ENCODE results near the gene NRXN3.
A peak's percentile ranks its signal among the peaks of the same experiment; 100 is the strongest.

Gene NRXN3

GRCh38 chr14:78721756-78722480, 551.7 kb downstream of the NRXN3 start:
- H3K4me3 ChIP-seq (ENCODE audit: low read length): no peak overlapping the region
- no peaks in the 10 kb centered on the region for H3K9me3 ChIP-seq (ENCODE audit: insufficient read depth, low read depth, low read length)
- no peaks in the 10 kb centered on the region for H3K36me3 ChIP-seq (ENCODE audit: insufficient read depth, low read length)
- no peaks in the 10 kb centered on the region for H3K27me3 ChIP-seq (ENCODE audit: insufficient read depth, low read length)
- no peak overlapping the region for H3K27ac ChIP-seq (ENCODE audit: low read depth, low read length)
- WGBS: 89% methylated on average over 6 of the region's 6 CpGs
- H3K9ac ChIP-seq (ENCODE audit: low read depth, low read length): no peak overlapping the region
- peaks cover 13% of the 10 kb centered on the region; the same call in 1 of the 2 replicates for H3K4me1 ChIP-seq (ENCODE audit: insufficient read depth, low read length)

- Histone ChIP-seq H3K4me1 (ENCODE audit: insufficient read depth, low read length) (peaks cover 13% of the 10 kb centered on the region; the same call in 1 of the 2 replicates), H3K9me3 (ENCODE audit: insufficient read depth, low read depth, low read length) (no peaks in the 10 kb centered on the region), H3K4me3 (ENCODE audit: low read length) (no peak overlapping the region), H3K27ac (ENCODE audit: low read depth, low read length) (peak overlapping the region; percentile 12; the same call in 1 of the 2 replicates), H3K27me3 (ENCODE audit: insufficient read depth, low read length) (no peaks in the 10 kb centered on the region), H3K36me3 (ENCODE audit: insufficient read depth, low read length) (no peaks in the 10 kb centered on the region), H3K9ac (ENCODE audit: low read depth, low read length) (no peak overlapping the region)
- WGBS: 37% methylated on average over 1 of the region's 1 CpG
Measured at GRCh38 chr14:78725086-78725485, 554.9 kb downstream of the NRXN3 start.

GRCh38 chr14:78737116-78737515, 566.9 kb downstream of the NRXN3 start:
- no peaks in the 10 kb centered on the region for H3K27me3 ChIP-seq (ENCODE audit: insufficient read depth, low read length)
- WGBS: 59% methylated on average over 2 of the region's 3 CpGs
- no peak overlapping the region for H3K27ac ChIP-seq (ENCODE audit: low read depth, low read length)
- peaks cover 4% of the 10 kb centered on the region for H3K4me1 ChIP-seq (ENCODE audit: insufficient read depth, low read length)
- H3K4me3 ChIP-seq (ENCODE audit: low read length): no peak overlapping the region
- no peaks in the 10 kb centered on the region for H3K36me3 ChIP-seq (ENCODE audit: insufficient read depth, low read length)
- no peak overlapping the region for H3K9ac ChIP-seq (ENCODE audit: low read depth, low read length)
- no peaks in the 10 kb centered on the region for H3K9me3 ChIP-seq (ENCODE audit: insufficient read depth, low read depth, low read length)

DNA sequence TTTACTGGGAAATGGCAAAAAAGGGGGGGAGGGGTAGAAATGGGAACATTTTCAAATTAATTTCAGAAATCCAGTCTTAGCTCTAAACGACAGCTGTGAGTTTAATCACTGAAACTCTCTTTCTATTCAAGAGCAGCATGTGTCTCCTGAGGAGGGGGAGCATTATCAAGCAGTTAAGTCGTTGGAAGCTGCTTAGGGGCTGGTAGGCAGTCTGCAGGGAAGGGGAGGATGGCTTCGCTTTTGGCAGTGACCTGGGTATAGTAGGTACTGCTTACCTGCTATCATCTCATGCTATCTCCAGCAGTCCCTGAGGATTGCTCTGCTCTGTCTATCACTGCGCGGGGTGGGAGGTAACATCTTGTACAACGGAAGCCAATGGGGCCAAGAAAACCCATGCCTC, 567.4 kb downstream of the NRXN3 start:
- 79% methylated on average over 6 of the region's 6 CpGs for WGBS
- H3K27me3 ChIP-seq (ENCODE audit: insufficient read depth, low read length): no peaks in the 10 kb centered on the region
- H3K4me3 ChIP-seq (ENCODE audit: low read length): no peak overlapping the region
- no peaks in the 10 kb centered on the region for H3K4me1 ChIP-seq (ENCODE audit: insufficient read depth, low read length)
- H3K9ac ChIP-seq (ENCODE audit: low read depth, low read length): no peak overlapping the region
- no peaks in the 10 kb centered on the region for H3K9me3 ChIP-seq (ENCODE audit: insufficient read depth, low read depth, low read length)
- no peaks in the 10 kb centered on the region for H3K36me3 ChIP-seq (ENCODE audit: insufficient read depth, low read length)
- no peak overlapping the region for H3K27ac ChIP-seq (ENCODE audit: low read depth, low read length)

DNA sequence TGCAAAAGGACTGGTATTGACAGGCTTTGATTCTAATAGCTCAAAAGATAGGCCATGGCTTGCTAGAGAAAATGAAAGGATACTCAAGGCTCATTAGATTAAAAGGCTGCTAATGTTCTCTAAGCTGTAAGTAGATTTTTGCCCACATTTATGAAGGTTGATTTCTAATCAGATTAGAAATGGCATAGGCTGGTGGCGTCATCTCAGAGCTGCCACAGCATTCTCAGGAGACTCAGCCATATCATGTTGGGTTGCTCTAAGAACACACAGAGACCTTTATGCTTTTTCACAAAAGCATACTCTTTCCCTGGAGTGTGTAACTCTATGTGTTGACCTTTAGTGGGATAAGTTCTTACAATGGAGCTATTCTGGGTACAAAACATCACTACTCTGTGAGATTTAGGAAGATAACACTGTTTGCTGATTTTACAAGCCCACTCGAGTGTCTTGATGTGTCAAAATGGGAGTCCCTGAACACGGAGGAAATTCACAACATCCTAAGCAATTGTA, 576.0 kb downstream of the NRXN3 start:
- 83% methylated on average over 3 of the region's 3 CpGs for WGBS
- H3K4me3 ChIP-seq (ENCODE audit: low read length): no peak overlapping the region
- H3K36me3 ChIP-seq (ENCODE audit: insufficient read depth, low read length): no peaks in the 10 kb centered on the region
- H3K9ac ChIP-seq (ENCODE audit: low read depth, low read length): no peak overlapping the region
- H3K9me3 ChIP-seq (ENCODE audit: insufficient read depth, low read depth, low read length): no peaks in the 10 kb centered on the region
- H3K27ac ChIP-seq (ENCODE audit: low read depth, low read length): no peak overlapping the region
- no peaks in the 10 kb centered on the region for H3K27me3 ChIP-seq (ENCODE audit: insufficient read depth, low read length)
- no peaks in the 10 kb centered on the region for H3K4me1 ChIP-seq (ENCODE audit: insufficient read depth, low read length)

DNA sequence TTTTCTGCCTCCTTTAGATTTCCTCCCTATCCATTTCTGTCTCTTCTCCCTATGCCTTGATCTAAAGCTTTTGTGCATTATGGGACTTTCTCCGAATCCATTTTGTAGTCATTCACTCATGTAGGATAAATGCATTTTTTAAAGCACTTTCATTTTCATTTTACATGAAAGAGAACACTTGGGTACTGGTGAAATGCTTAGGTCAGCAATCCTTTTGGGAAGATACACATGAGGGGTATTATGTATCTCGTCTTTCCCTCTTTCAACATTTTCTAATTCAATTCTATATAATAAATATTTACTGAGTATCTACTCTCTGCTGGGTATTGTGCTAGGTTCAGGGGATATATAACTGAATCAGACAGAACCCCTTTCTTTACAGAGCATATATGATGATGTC, 577.6 kb downstream of the NRXN3 start:
- H3K4me1 ChIP-seq (ENCODE audit: insufficient read depth, low read length): no peaks in the 10 kb centered on the region
- H3K27me3 ChIP-seq (ENCODE audit: insufficient read depth, low read length): no peaks in the 10 kb centered on the region
- H3K27ac ChIP-seq (ENCODE audit: low read depth, low read length): no peak overlapping the region
- H3K9me3 ChIP-seq (ENCODE audit: insufficient read depth, low read depth, low read length): no peaks in the 10 kb centered on the region
- no peaks in the 10 kb centered on the region for H3K36me3 ChIP-seq (ENCODE audit: insufficient read depth, low read length)
- no peak overlapping the region for H3K9ac ChIP-seq (ENCODE audit: low read depth, low read length)
- WGBS: 75% methylated on average over 1 of the region's 2 CpGs
- H3K4me3 ChIP-seq (ENCODE audit: low read length): no peak overlapping the region

- Histone ChIP-seq H3K27ac (ENCODE audit: low read depth, low read length) (no peak overlapping the region), H3K4me3 (ENCODE audit: low read length) (no peak overlapping the region)
- 91% methylated on average over 5 of the region's 5 CpGs for WGBS
Measured at GRCh38 chr14:78752518-78753188, 582.5 kb downstream of the NRXN3 start.

DNA sequence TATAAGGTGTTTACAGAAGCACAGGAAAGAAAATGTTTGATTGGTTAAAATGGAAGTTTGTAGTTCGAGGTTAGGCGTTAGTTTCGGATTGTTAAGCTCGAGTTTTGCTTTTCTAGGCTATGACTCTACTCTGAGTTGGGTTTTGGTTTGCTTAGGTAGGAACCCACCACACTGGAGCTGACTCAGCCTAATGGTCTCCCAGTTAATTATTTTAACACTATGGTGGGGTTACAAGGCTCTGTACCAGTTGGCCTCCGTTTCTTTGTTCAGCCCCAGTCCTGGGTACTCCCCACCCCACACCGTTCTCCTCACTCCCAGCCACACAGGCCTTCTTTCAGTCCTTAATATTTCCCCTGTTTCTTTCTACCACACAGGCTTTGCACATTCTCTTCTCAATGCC, 583.9 kb downstream of the NRXN3 start:
- Histone ChIP-seq H3K4me3 (ENCODE audit: low read length) (no peak overlapping the region), H3K27me3 (ENCODE audit: insufficient read depth, low read length) (no peaks in the 10 kb centered on the region), H3K36me3 (ENCODE audit: insufficient read depth, low read length) (no peaks in the 10 kb centered on the region), H3K9ac (ENCODE audit: low read depth, low read length) (no peak overlapping the region), H3K27ac (ENCODE audit: low read depth, low read length) (no peak overlapping the region), H3K4me1 (ENCODE audit: insufficient read depth, low read length) (peaks cover 3% of the 10 kb centered on the region; the same call in 1 of the 2 replicates), H3K9me3 (ENCODE audit: insufficient read depth, low read depth, low read length) (no peaks in the 10 kb centered on the region)
- WGBS: 94% methylated on average over 6 of the region's 6 CpGs

More at GRCh38 chr14:78752518-78753188, 582.5 kb downstream of the NRXN3 start:
- Histone ChIP-seq H3K36me3 (ENCODE audit: insufficient read depth, low read length) (no peaks in the 10 kb centered on the region), H3K4me1 (ENCODE audit: insufficient read depth, low read length) (peaks cover 3% of the 10 kb centered on the region; the same call in 1 of the 2 replicates), H3K9me3 (ENCODE audit: insufficient read depth, low read depth, low read length) (no peaks in the 10 kb centered on the region), H3K9ac (ENCODE audit: low read depth, low read length) (no peak overlapping the region), H3K27me3 (ENCODE audit: insufficient read depth, low read length) (no peaks in the 10 kb centered on the region)

DNA sequence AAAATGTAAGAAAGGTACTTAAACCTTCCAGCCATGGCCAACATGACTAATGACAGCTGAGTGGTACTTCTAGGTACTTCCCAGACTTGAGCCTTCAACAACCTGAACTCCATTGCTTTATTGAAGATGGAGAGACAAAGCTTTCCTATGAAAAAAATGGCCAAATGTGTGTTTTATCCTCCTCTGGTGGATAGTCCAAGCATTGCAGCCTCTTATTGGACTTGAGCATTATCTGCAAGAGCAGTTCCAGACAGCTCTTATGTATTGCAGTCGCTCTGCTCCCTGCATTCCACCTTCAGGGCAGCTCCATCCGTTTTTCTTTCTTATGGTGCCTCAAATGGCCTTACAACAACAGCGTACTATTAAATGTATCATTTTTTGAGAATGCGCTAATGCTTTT, 588.2 kb downstream of the NRXN3 start:
- 89% methylated on average over 4 of the region's 4 CpGs for WGBS
- no peaks in the 10 kb centered on the region for H3K27me3 ChIP-seq (ENCODE audit: insufficient read depth, low read length)
- H3K36me3 ChIP-seq (ENCODE audit: insufficient read depth, low read length): no peaks in the 10 kb centered on the region
- peaks cover 3% of the 10 kb centered on the region; the same call in 1 of the 2 replicates for H3K4me1 ChIP-seq (ENCODE audit: insufficient read depth, low read length)
- H3K4me3 ChIP-seq (ENCODE audit: low read length): no peak overlapping the region
- no peak overlapping the region for H3K27ac ChIP-seq (ENCODE audit: low read depth, low read length)
- no peak overlapping the region for H3K9ac ChIP-seq (ENCODE audit: low read depth, low read length)
- no peaks in the 10 kb centered on the region for H3K9me3 ChIP-seq (ENCODE audit: insufficient read depth, low read depth, low read length)

DNA sequence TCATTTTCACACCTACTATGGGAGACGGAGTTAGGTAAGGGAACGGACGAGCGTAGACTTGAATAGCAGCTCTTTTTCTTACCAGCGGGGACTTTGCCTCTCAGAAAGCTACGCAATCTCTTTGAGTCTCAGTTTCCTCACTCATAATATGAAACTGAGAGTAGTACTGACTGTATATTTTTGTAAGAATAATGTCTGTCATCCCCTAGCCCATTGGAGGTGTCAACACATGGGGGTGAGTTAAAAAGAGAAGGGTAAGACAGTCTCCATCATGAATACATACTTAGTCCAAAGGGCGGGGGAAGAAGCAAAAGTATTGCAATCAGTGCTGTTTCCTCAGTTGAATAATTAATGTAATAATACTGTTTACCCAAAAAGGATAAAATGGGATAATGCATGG, 592.2 kb downstream of the NRXN3 start:
- Histone ChIP-seq H3K27ac (ENCODE audit: low read depth, low read length) (no peak overlapping the region), H3K9ac (ENCODE audit: low read depth, low read length) (no peak overlapping the region)
- WGBS: 97% methylated on average over 7 of the region's 7 CpGs

GRCh38 chr14:78763746-78764145, 593.6 kb downstream of the NRXN3 start:
- Histone ChIP-seq H3K9ac (ENCODE audit: low read depth, low read length) (no peak overlapping the region), H3K36me3 (ENCODE audit: insufficient read depth, low read length) (no peaks in the 10 kb centered on the region), H3K27ac (ENCODE audit: low read depth, low read length) (no peak overlapping the region; the same call in 1 of the 2 replicates), H3K9me3 (ENCODE audit: insufficient read depth, low read depth, low read length) (no peaks in the 10 kb centered on the region), H3K4me1 (ENCODE audit: insufficient read depth, low read length) (peaks cover 25% of the 10 kb centered on the region), H3K27me3 (ENCODE audit: insufficient read depth, low read length) (no peaks in the 10 kb centered on the region), H3K4me3 (ENCODE audit: low read length) (no peak overlapping the region)
- WGBS: 94% methylated on average over 1 of the region's 1 CpG

More for the DNA sequence above, 592.2 kb downstream of the NRXN3 start:
- no peak overlapping the region for H3K4me3 ChIP-seq (ENCODE audit: low read length)
- no peaks in the 10 kb centered on the region for H3K9me3 ChIP-seq (ENCODE audit: insufficient read depth, low read depth, low read length)
- H3K36me3 ChIP-seq (ENCODE audit: insufficient read depth, low read length): no peaks in the 10 kb centered on the region
- H3K27me3 ChIP-seq (ENCODE audit: insufficient read depth, low read length): no peaks in the 10 kb centered on the region
- peaks cover 25% of the 10 kb centered on the region for H3K4me1 ChIP-seq (ENCODE audit: insufficient read depth, low read length)

Data from HUES64 (cell line).